ENCODE results near the gene PHACTR1.
"Not testable (repeated sequence)": the region's sequence is repeated elsewhere in the genome, so short reads cannot be mapped to it uniquely, and the experiment has no call there.

The PHACTR1 gene

DNA sequence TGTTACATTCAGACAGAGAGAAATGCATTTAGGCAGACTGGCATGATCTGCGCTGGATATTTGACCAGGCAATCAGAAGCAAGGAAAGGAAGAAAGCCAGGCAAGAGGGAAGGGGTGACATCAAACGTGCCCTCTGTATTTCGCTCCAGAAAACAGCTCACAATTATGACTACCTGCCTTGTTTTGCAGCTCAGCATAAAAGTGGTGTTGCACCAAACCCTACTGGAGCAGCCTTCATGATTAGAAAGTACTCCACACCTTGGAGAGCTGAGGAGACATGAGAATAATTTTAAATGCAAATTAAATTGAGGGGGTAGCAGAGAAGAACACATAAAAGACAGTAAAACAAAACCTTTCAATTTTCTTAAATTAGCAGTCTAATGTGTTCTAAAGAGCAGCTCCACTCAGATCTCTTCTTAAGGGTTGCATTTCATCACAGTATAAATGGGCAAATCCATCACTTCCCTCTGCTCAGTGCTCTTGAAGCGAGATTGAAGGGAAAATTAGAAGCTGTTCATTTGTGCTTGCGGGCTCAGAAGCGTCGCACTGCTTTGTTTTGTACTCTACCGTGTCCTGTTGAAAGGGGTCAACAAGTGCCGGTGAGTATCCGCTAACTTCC is at the start of gene PHACTR1:
TSS of gene PHACTR1 (plus strand) at position 470 of the 619 bp plus-strand sequence.
- DNase-seq: no peak

DNA sequence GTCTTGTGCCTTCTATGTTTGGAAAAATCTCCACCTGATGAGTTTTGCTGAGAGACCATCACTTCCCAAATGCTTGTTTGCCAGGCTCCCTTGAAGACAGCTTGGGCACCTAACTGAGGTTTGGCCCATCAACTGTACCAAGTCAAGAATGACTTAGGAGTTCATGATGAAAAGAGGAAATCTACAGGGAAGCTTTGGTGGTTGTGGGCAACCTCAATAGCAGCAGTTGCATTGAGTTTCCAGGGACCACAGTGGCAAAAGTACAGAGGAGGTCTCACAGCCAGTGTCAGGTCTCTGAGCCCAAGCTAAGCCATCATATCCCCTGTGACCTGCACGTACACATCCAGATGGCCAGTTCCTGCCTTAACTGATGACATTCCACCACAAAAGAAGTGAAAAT is 49.7 kb upstream of the PHACTR1 start:
- DNase-seq: no peak

DNA sequence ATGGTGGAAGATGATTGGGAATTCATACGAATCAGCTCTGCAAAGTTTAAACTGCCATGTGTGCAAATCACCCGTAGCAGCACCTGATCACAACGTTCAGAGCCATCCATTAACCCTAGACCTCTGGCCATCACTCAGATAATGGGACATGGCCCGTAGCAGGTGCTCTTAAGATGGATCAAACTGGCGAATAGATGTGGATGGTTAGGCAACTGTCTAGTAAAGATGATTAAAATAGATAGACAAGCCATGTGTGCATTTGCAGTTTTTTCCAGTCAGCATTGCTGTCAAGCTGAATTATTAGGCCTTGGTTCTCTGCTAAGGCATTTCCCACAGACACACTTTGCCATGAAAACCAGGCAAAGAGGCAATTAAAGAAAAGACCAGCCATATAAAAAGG is 40.6 kb upstream of the PHACTR1 start:
- DNase-seq: no peak

DNA sequence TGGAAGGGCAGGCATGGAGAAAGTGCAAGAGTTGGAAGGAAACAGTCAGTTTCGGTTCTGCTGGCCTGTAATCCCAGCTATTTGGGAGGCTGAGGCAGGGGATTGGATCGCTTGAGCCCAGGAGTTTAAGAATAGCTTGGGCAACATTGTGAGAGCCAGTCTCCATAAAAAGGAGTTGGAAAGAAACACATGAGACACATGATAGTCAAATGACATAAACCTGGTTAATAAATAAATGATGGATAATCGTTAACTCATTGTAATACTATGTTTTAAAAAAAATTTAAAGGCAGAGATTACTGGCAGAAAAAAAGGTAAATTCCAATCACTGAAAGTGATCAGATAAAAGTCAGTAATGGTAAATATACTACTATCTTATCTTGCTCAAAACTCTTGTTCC is 37.2 kb upstream of the PHACTR1 start:
- no peak for DNase-seq

DNA sequence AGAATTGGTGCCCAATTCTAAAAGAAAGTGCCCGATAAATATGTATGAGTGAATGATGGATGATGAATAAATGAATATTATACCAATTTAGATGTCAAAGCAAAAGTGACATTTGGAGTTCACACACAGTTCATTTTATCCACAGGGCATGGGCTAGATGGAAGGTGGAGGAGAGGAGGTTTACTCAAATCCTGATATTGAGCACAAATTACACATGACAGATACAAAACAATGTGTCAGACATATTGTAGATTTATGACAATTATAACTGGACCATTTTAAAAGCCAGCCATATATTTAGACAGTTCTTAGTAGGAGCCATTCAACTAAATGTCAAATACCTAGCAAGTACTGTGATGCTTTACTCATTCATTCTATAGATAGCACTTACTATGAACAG is 23.4 kb upstream of the PHACTR1 start:
- DNase-seq: no peak

DNA sequence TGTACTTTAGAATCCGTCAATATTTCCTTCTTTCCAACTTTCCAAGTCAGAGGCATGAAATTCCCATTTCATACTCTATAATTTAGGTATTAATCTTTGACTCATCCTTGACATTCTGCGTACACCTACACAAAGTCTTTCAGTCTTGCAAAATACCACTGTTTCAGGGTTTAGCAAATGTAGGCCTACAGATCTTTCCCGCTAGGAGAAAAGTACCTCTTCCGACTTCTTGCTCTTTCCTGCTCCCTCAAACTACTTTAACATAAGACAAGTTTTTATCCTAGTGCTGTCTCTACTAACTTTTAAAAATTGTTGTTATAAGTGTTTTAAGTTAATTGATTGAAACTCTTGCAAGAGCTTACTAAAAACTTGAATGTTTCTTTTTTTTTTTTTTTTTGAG is 18.3 kb upstream of the PHACTR1 start:
- DNase-seq: no peak

DNA sequence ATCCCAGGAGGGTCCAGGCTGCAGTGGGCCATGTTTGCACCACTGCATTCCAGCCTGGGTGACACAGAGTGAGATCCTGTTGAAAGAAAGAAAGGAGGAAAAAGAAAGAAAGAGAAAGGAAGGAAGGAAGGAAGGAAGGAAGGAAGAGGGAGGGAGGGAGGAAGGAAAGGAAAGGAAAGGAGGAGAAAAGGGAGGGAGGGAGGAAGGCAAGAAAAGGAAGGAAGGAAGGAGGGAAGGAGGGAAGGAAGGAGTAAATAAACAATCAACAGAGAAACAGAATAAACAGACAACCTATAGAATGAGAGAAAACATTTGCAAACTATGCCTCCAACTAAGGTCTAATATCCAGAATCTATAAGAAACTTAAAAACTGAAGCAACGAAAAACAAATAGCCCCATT is 11.6 kb upstream of the PHACTR1 start:
- DNase-seq: no peak

DNA sequence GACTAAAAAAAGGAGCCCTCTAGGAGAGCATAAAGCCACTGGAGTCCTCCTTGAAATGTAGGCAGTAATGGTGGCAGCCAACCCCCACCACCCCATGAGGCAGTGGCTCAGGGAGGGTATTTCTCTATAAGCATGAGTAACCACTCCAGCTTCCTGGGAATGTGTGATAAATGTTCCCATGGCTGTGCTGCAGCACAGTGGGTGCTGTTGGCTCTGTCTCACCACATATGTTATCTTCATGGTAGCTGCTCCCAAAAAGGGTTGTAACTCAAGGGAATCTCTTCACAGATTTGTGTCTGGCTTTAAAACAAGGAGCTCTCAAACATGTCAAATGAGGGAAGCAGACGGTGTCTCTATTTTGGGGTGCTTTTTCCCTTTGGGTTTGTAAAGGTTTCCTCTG is 7.5 kb upstream of the PHACTR1 start:
- DNase-seq: no peak

DNA sequence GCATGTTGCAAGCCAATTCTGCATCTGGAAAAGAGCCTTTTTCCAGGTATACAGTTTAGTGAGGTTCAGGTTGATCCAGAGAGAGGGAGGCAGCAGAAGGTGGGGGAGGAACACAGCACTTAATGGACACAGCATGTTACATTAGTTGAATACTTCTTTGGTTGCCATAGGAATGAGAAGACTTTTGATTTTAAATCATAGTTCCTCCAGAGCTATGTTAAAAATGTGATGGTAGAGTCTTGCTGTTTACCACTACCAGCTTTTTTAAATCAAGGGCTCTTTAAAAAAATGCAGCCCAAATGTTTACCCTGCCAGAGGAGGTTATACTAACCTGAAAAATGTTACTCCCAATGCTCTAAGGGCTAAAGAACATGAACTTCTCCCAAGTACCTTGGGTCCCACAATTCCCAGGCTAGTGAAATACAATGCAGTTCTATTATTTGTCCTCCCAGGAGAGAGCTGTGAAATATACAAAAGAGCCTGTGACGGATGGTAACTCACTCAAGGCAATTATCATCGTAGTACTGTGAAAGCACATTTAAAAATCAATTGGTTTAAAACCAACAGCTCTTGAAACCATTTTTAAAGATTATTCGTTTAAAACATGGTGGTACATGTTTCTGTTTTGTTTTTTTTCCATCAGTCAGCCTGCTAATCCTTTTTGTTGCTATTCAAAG is 6.9 kb upstream of the PHACTR1 start:
- DNase-seq: no peak

DNA sequence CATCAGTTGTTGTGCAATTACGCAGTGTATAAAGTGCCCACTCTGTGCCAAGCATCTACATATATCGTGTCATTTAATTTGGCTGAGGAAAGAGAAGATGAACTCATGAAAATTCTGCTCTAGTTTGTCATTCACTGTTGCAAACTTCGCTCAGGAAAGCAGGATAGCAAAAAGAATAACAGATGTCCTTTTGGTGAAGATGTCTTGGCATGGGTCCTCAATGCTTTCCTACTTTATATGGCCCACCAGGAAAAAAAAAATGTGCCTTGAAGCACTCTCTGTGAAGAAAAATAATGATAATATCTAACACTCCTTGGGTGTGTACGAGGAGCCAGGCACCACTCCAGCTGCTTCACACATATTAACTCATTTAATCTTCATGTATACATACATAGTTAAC is 5.6 kb upstream of the PHACTR1 start:
- no peak for DNase-seq

DNA sequence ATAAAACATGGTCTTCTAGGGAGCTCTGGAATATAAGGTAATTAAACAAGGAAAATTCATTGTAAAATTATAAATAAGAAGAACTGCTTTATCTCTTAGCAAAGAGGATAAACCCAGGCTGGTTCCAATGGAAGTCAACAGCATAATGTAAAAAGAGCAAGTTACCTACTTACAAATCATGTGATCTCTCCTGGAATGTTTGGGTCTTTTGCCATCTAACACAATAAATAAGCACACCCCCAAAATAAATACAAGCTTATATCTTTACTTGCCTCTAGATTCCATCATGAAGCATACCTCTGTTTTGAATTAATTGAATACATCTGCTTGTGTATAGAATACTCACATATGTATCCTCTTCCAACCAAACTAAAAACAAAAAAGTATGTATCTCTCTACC is 2.5 kb upstream of the PHACTR1 start:
- no peak for DNase-seq

DNA sequence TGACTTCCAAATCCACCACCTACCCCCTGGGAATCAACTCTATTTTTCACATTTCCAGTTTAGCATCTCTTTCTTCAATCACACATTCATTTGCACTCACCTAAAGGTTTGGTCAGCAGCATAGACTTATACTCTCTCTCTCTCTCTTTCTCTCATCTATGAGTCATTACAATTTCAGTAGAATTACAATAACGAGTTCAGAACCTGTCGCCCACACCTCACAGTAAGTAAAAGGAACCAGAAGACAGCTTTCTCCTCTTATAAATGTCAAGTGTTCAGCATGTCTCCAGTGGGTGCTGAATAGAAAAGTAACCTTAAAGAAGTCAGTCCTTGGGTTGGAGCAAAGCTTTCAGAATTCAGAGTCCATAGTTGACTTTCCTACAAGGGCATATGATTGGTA is 1.1 kb upstream of the PHACTR1 start:
- no peak for DNase-seq

DNA sequence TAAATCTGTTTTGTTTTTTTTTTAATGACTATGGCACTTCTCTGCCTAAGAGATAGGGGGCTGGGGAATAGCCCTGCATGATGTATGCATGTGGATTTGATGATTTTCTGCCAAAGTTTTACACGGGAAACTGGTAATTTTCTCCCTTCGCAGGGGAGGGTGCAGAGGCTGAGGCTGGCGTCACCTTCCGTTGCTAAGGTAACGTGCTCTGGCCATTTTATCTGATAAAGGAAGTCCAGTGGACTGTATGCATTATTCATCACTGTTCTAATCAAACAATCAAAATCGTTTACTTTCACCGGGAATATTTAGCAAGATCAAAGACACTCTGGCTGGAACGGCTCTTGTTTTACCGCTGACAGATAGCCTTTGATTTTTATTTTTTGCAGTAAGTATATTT is 789 bp downstream of the PHACTR1 start:
- no peak for DNase-seq

DNA sequence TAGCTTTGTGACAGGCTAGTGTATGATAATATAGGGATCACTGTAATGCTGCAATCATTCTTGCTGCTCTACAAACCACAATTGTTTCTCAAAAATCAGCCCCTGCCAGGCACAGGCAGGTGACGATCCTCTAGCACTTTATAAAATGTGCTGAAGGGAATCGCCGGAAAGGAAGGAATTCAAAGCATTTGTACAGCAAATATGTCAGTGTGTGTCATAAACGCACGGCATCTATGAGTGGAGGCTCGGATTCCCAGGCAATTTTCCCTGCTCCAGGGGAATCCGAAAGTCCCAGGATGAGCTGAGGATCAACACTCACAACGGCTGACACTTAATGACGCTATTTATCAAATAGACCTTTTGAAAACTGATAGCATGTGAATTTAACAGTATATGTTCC is 1.4 kb downstream of the PHACTR1 start:
- no peak for DNase-seq

DNA sequence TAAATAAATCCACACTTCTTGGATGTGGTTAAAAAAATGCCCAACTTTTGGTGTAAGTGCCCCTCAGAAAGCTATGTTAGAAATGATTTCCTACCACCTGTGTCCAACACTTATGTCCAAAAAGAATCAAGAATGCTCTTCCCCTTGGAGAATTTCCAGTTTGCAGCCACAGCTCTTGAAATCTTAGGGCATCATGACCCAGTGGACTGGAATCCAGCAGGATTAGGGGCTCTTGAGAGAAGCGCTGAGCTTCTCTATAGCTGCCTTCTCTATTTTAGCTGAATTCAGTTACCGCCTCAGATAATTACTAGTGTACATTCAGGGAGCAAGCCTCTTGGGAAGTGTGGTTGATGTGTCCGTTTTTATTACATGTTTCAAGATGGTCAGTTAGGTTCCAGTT is 2.5 kb downstream of the PHACTR1 start:
- no peak for DNase-seq

DNA sequence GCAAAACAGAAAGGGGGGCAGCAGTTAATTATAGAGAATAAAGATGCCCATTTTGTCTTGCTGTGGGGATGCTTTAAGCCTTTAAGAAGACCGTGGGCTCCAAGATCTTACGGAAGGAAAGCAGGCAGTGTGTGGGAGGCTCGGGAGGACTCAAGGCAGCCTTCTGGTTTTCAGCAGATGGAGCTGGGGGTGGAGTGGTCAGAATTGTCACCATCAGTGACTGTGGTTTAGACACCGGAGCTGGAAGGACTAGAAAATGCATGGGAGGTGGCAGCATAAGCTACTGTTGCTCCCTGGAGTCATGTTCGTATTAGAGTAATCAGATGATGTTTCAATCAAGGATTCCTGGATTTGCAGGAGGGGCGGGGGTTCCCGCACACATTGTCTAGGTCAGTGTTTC is 3.7 kb downstream of the PHACTR1 start:
- DNase-seq: no peak

DNA sequence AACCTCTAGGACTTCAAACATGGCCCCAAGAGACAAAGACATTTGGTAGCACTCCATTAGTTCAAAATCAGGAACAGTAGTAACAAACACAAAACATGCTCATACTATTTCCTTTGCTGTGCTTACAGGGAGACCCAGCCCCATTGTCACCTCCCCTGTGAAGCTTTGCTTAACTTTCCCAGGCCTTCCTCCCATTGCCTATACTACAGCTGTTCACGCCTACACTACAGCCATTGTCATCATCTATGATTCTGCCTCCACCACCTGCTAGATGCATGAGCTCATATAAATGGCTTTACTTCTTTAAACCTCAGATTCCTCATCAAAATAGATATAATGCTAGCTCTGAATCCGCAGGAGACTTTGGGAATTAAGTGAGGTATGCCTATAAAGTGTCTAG is 8.7 kb downstream of the PHACTR1 start:
- DNase-seq: no peak

DNA sequence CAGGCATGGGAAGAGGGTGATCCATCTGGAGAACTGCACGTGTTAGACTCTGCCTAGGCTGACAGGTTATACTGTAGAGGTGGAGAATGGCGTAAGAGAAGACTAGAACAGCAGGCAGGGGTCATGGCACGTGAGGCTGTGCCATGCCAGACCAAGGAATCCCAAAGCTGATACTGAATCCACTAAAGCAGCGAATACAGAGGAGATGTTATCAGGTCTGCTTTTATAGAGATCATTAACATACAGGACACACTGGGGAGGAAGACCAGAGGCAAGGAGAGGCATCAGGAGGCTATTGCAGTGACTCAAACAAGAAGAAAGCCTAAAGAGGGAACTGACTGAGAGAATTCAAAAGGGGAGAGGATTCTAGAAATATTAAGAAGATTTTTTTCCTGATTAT is 12.9 kb downstream of the PHACTR1 start:
- DNase-seq: no peak

DNA sequence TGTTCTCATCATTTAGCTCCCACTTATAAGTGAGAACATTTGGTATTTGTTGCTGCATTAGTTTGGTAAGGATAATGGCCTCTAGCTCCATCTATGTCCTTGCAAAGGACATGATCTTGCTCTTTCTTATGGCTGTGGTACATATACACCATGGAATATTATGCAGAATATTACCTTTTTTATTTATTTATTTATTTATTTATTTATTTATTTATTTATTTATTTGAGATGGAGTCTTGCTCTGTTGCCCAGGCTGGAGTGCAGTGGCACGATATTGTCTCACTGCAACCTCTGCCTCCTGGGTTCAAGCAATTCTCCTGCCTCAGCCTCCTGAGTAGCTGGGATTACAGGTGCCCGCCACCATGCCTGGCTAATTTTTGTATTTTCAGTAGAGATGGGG is 14.2 kb downstream of the PHACTR1 start:
- not testable (repeated sequence) for DNase-seq

DNA sequence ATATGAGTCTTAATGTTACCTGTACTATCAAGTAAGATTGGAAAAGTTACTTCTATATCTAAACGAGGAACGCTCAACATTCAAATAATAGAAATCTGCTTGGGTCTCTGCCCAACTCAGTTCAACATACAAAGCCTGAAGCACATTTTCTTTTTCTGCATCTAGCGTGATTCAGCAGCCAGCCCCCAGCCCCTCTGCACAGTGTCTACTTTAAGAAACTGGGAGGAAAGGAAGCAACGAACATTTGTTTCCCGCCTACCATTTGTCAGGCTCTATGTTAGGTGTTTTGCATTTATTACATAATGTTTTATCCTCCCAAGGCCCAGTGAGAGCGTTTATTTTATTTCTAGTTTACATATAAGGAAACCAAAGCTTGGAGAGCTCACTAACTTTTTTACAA is 17.3 kb downstream of the PHACTR1 start:
- no peak for DNase-seq

DNA sequence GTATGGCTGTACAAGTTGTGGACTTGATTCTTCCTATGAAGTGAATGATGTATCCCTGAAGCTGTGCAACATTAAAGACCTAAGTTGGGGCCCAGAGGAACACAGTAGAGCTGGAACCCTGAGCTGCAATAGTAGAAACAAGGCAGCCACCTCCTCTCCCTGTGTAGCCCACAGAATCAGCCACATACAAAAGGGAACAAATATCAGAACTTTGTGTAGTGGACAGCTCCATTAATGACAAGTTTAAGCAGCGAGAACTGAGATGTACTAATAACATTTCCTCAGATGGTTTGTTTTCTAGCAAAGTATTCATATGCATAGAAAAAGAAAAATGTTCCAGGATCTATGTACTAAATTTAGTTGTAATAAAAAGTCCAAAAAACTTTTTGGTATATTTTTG is 19.2 kb downstream of the PHACTR1 start:
- DNase-seq: no peak

DNA sequence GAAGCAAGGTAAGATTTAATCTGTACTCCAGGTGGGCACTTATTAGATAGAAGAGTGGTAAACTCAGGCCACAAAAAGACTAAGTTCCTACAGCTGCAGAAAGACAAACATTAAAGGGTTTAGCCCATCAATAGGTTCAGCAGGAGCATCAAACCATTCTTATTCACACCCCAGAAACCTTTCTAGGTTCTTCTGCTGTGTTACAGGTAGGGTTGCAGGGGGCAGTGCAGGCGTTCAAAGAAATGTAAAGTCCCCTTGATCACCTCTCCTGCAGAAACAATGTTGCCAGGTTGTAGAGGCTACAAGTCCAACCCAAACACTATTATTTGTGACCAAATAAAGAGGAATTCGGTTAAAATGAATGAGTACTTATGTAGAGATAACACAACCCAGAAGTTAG is 31.8 kb downstream of the PHACTR1 start:
- DNase-seq: no peak

DNA sequence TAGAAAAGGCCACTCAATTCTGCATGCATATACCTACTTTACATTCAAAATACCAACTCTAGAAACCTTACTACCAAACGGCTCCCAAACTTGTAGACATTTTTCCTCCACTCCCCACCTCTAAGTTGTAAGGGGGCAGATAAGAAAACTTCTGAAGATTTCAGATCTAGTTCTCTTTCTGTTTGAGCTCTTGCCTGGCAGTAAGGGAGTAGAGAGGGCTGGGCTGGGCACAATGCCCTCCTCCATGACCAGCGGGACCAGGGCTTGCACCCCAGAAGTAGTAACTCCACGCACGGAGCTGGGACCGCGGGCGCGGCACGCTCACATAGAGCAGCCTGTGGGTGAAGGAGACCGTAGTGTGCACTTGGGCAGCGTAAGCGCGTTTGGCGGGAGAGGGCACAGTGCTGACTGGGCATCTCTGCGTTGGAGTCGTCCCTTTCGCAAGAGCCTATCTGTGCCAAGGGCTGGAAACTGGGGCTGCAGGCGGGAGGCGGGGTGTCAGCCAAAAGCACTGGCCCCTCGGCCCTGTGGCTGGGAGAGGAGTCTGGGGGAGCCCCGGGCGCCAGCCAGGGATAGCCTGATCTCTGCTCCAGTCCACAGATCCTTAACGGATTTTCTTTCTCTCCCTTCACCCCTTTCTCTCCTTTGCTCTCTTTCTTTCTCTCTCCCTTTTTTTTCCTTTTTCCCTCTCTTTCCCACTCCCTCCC is 32.4 kb downstream of the PHACTR1 start:
- no peak for DNase-seq

DNA sequence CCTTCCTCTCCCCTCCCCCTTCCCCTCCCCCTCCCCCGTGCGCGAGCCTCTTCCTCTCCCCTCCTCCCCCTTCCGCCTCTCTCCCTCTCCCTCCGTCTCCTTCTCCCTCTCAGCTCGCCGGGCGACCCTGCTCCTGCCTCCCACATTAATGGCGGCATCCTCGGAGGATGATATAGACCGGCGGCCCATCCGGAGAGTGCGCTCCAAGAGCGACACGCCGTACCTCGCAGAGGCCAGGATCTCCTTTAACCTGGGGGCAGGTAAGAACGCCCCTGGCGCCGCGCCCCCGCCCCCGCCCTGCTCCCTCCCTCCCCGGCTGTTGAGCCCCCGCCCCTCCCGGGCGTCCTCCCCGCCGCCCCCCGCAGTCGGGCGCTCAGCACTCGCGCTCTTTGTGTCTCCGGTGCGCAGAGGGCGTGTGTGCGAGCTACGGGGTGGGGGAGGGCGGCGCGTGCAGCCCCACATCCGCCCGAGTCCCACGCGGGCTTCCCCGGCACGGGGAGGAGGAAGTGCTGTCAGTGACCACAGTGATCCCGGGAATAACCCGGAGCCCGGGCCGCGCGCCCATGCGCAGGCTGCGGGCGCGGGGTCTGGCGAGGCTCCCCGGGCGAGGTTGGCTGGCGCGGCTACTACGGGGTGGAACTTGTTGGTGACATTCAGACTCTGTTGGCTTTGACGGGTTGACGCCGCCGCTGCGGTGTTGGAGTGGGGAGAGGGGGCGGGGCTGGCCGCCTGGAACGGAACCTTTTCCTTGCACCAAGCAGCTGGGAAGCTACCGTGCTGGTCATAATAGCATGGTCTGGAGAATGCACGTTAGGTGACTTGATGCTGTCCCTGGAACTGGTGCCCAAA is 33.2 kb downstream of the PHACTR1 start:
- no peak for DNase-seq

All from CD4-positive, alpha-beta T cell treated with Interleukin-12 subunit alpha and Interleukin-12 subunit beta, for 1 hour (primary cell).